HG02885 (cell line): ENCODE measurements around the gene CSN3.

Source experiments
- ATAC-seq: cut with Tn5 transposase; IDR thresholded peaks from one replicate; pipeline ENCODE4 v1.9.1; 2021; ENCODE audit warnings: mild to moderate bottlenecking; ENCODE audit not compliant: unreplicated experiment, poor library complexity

CSN3 gene

DNA sequence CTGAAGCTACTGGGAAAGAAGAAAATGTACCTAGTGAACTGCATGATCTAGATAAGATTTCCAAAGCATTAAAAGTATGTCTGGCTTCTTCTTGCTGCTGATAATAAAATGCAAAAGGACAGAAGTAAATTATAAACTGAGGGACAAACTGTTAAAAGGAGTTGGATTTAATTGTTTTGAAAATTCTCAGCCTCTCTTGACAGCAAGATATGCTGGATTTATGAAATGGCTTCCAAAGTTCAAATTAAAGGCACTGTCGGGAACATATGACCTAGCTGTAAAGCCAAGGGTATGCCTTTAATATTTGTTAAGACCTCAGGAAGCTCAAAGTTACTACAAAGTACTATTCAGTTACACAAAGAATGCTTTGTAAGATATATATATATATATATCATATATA lies 46.3 kb downstream of the CSN3 start:
- ATAC-seq = no peak

DNA sequence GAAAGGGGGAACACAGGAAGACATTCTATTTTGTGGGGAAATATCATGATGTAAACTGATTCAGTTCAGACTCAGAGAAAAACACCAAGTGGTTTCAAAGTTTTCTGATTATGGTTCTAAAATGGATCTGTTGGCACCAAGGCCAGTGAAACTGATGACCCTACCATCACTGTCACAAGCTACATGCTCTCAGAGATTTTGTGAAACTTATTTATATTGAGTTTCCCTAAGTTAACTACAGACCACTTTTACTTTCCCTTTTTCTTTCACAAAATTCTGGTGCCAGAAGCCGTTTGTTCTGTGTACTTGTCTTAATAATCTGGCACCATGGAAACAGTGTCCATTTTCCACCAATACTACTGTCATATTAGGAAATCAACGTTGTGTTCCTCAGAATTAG lies 48.9 kb downstream of the CSN3 start:
- ATAC-seq = no peak

DNA sequence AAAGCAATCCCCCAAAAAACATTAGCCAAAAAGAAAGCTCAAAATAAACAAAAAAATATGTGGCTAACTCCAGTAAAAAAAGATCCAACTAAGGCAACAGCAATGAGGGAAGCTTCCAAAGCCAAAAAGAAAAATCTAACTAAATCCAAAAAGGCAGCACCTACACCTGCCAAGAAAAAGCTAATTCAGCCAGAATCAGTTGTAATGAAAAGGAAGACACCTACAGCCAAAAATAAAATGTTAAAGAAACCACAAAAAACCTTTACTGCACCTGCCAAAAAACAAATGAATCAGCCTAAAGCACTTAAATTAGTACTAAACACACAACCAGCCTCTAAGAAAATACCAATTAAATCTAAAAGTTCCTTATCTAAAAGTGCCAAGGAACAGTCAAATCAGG lies 55.2 kb downstream of the CSN3 start:
- no peak for ATAC-seq

DNA sequence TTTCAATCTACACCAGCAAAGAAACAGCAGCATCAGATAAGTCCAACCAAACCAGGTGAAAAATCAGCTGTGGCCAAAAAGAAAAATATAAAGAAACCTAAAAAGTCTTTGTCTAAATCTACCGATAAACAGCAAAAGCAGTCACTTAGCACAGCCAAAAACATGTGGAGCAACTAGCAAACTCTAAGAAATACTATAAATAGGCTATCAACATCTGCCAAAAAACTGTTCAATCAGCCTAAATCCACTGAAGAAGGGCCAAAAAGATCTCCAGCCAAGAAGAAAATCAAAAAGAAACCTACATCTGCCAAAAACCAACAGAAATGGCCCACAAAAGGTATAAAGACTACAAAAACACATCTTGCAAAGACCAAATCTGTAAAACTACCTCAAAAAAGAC lies 55.7 kb downstream of the CSN3 start:
- no peak for ATAC-seq

DNA sequence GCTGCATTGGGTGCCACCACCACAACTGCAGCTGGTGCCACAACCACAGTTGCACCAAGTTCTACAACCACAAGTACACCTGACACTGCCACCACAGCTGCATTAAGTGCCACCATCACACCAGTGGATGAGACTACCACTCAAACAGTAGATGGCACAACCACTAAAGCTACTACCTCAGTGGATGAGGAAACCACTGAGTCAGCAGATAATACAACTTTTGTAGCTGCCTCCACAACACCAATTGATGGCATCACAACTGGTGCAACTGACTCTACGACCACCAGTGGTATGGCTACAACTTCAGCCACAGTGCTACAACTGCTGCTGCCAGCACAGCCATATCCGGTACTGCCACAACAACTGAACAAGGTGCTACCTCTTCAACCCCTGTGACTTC lies 57.2 kb downstream of the CSN3 start:
- no peak for ATAC-seq

DNA sequence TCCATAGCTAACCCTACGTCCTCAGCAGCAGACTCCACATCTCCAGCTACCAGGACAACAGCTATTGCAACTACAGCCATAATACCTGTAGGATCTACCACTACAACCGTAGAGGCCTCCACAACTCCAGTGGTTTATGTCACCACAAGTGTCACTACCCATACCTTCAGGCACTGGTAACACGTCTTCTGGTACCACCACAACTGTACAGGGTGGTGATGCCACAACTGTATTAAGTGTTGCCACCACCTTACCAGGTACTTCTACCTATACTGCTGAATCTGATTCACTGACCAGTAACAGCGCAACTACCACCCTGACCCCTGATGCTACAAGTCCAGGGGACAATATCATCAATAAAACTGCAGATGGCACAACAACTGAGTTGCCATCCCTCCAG lies 57.8 kb downstream of the CSN3 start:
- no peak for ATAC-seq
